C4-2B (cell line): ENCODE data around the gene CX3CR1.

Experiments
- H3K27ac ChIP-seq: fragments of 450-650 bp; 2 replicates; pipeline ENCODE4 v1.5.1; 2017
- ZFX ChIP-seq: fragments of 450-650 bp; IDR thresholded peaks from 2 replicates; pipeline ENCODE4 v1.6.1; 2017
- TF ChIP-seq, protein P1 (sequence below): fragments of 450-650 bp; conservative IDR thresholded peaks from 2 replicates; pipeline ENCODE4 v1.5.1; 2017; ENCODE audit warnings: mild to moderate bottlenecking

Gene CX3CR1

DNA sequence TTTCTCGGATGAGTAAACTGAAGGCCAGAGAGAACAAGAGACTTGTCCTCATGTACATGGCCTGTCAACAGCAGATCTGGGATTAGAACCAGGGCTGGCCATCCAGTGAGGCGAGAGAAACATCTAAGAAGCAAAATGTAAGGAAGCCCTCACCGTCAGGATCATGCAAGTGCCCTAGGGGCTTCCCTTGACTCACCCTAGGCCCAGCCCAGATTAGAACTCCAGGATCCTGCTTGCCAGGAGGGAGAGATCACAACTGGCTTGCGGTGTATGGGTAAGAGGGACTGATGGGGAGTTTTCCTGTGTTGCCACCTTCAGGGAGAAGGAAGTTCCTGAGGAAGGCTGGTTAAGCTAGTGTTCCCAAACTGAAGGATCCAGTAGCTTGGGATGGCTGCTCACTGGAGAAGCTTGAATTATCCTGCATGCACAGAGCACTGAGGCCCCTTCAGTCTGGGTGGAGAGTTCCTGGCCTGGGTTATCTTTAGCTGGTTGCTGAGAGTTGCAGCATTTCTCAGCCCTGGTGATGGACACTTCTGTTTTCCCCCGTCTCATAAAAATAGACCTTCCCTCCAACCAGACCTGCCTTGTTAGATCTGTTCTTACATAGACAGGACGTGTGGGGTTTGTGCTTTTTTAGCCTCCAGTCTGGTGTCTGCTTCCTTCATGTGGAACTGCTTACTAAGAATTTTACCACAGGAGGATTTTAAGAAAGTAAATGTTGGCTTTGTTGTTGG is 59.3 kb downstream of the CX3CR1 start:
- no peak overlapping the region for H3K27ac ChIP-seq
- no peak for TF ChIP-seq ZFX
- TF ChIP-seq, protein P1, sequence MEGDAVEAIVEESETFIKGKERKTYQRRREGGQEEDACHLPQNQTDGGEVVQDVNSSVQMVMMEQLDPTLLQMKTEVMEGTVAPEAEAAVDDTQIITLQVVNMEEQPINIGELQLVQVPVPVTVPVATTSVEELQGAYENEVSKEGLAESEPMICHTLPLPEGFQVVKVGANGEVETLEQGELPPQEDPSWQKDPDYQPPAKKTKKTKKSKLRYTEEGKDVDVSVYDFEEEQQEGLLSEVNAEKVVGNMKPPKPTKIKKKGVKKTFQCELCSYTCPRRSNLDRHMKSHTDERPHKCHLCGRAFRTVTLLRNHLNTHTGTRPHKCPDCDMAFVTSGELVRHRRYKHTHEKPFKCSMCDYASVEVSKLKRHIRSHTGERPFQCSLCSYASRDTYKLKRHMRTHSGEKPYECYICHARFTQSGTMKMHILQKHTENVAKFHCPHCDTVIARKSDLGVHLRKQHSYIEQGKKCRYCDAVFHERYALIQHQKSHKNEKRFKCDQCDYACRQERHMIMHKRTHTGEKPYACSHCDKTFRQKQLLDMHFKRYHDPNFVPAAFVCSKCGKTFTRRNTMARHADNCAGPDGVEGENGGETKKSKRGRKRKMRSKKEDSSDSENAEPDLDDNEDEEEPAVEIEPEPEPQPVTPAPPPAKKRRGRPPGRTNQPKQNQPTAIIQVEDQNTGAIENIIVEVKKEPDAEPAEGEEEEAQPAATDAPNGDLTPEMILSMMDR, result no peak

DNA sequence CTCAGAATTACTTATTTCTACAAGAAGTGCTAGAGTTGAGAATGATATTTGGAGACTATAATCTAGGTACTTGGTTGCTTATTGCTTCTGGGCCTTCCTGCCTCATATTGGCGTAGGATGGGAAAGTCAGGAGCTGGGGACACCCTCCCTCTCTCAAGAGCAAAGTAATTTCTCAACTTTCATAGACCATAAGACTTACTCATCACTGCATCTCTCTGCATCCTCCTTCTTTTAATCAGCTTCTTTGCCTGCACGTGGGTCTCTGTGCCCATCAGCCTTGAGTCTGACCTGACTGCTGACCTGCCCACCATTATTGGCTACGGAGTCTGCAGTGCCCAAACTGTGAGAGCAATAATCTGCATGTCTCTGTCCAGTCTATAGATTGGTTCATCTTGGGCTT is 60.1 kb downstream of the CX3CR1 start:
- TF ChIP-seq ZFX, result no peak
- TF ChIP-seq, protein P1, result no peak
- H3K27ac ChIP-seq, result no peak overlapping the region

DNA sequence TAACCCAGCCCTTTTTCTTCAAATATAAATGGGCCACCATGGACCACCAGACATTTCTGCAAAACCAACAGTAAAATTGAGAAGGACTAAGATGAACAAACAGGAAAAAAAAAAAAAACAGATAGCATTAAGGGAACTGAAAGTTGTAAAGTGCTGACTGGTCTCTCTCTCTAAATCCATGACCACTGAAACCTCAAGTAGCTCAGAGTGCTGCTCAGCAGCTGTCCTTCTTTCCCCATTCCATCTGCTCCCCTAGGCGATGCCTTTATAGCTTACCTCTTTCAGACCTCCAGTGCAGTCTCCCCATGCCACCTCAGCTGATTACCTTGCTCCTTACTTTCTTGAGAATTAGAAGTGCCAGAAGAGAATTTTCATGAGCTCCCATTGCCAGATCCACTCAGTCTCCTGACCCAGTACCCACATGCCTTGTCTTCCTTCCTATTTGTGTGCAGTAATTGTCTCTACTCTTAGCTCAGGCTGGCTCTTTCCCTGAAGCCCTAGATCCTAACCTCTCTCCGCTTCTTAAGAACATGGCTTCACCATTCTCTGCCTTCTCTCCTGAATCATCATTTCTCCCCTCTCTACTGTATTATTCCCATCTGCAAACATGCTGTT is 63.6 kb downstream of the CX3CR1 start:
- no peak overlapping the region for H3K27ac ChIP-seq
- no peak for TF ChIP-seq ZFX
- TF ChIP-seq, protein P1, result no peak

- no peak overlapping the region for H3K27ac ChIP-seq
- no peak for TF ChIP-seq ZFX
- TF ChIP-seq, protein P1, result no peak
These were observed 66.2 kb downstream of the CX3CR1 start for GRCh38 chr3:39213613-39214012.
